HG03139 (cell line): ENCODE measurements around the gene TINAG.
A peak's percentile ranks its signal among the peaks of the same experiment; 100 is the strongest.
"Not testable (repeated sequence)": the region's sequence is repeated elsewhere in the genome, so short reads cannot be mapped to it uniquely, and the experiment has no call there.

ENCODE experiments used
- ATAC-seq: cut with Tn5 transposase; IDR thresholded peaks from one replicate; pipeline ENCODE4 v1.9.1; 2021; ENCODE audit not compliant: unreplicated experiment

The TINAG gene

DNA sequence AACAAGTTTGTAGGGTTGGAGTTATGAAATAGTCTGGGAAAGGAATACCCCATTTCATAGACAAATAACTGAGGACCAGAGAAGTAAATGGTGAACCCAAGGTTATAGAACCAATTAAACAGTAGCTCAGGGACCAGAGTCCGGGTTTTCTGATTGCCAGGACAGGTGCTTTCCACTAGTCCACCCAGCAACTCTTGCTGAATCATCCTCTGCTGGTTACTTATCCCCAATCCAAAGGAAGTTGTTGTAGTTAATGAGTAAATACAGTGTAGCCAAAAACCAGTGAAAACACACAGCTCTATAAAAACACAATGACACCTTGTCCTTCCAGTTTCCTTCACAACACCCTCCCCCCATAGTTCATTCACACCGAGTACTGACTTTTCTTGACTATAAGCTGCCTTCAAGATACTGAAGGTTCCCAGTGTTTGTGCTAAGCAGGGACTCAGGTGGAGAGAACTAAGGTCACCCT, 766 bp upstream of the TINAG start:
- ATAC-seq = peak; percentile 69

DNA sequence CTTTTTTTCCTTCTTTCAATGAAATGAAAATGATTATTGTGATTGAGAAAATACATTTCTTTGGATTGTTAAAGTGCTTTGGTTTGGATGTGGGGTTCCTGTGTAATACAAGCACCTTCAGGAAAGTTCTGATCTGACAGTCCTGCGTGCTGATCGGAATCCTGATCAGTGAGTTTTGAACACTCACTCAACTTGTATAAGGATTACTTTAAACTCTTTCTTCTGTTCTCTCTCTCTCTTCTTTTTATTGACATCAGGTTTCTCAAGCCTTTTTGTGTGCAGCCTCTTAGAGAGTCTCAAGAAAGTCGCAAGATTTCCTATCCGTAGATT, 710 bp downstream of the TINAG start:
- ATAC-seq = no peak

- no peak for ATAC-seq
These were observed 2.3 kb downstream of the TINAG start for GRCh38 chr6:54310377-54311152.

DNA sequence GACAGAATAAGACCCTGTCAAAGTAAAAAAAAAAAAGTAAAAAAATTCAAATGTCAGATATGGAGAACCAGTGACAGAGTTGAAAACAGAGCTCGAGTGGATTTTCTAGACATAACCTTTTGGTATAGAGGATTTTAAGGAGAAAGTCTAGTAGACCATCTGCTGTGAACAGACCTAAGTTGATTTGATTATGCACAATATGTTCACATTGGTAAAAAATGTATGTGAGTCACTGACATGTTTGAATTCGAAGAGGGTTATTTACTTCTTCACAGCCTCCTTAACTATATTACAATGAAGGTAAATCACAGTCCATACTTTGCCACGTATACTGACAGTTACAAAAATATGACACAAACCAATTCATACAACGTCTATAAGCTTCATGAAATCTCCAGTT, 7.4 kb downstream of the TINAG start:
- ATAC-seq = no peak

- no peak for ATAC-seq
These were observed 12.6 kb downstream of the TINAG start for GRCh38 chr6:54320871-54321270.

DNA sequence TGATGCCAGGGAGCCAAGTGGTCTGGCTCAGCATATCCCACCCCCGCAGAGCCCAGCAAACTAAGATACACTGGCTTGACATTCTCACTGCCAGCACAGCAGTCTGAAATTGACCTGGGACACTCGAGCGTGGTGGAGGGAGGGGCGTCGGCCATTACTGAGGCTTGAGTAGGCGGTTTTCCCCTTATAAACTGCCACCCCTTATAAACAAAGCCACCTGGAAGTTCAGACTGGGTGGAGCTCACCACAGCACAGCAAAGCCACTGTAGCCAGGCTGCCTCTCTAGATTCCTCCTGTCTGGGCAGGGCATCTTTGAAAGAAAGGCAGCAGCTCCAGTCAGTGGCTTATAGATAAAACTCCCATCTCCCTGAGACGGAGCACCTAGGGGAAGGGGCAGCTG, 19.4 kb downstream of the TINAG start:
- ATAC-seq = no peak

DNA sequence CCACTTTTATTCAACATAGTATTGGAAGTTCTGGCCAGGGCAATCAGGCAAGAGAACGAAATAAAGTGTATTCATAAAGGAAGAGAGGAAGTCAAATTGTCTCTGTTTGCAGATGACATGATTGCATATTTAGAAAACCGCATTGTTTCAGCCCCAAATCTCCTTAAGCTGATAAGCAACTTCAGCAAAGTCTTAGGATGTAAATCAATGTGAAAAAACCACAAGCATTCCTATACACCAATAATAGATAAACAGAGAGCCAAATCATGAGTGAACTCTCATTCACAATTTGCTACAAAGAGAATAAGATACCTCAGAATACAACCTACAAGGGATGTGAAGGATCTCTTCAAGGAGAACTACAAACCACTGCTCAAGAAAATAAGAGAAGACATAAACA, 23.3 kb downstream of the TINAG start:
- not testable (repeated sequence) for ATAC-seq

DNA sequence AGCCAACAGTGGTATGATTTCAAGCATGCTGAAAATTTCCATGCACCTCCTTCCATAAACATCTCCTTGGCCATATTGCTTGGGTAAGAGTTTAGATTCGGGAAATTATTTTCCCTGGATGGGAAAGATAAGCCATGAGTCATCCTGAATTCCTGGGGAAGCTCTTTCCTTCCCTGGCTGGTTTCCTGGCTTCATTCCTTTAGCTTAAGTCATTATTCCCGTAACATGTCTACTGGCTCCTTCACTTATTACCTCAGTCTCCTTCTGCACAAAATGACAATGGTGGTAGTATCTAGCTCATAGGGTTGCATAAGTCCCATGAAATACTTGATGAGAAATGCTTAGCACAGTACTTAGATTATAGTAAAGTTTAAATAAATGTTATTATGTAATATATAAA, 27.6 kb downstream of the TINAG start:
- ATAC-seq = no peak

GRCh38 chr6:54353975-54354374, 45.7 kb downstream of the TINAG start:
- no peak for ATAC-seq

DNA sequence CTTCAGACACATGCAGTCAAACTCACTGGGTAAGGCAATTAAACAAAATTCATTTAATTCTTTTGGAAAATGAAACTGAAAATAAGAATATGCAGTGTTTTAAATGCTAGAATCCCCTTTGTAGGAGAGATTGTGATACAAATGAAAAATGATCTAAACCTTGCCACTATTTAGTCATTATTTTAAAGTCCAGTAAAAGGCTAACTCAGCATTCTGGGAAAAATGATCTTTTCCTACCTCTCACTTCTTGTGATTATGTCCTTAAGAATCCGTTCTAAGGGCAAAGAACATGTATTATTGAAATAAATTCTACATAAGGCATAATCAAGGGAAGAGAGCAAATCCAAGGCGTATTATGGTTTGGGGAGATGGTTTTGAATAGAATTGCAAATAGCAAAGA, 46.4 kb downstream of the TINAG start:
- ATAC-seq = no peak

DNA sequence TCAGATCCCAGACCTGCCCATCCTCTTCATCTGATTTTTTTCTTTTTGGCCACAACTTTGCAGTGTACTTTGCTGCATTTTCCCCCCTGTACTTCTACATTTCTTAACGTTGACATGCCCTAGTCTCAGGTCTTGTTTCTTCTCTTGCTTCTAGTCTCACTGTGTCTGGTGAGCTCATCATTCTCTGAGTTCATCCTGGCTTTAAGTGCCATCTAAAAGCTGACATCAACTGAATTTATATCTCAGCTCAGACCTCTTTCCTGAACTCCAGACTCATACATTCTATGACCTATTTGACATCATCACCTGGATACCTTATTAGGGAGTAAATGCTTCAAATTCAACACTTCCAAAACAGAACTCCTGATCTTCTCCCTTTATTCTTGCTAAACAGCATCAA, 48.9 kb downstream of the TINAG start:
- ATAC-seq = no peak

DNA sequence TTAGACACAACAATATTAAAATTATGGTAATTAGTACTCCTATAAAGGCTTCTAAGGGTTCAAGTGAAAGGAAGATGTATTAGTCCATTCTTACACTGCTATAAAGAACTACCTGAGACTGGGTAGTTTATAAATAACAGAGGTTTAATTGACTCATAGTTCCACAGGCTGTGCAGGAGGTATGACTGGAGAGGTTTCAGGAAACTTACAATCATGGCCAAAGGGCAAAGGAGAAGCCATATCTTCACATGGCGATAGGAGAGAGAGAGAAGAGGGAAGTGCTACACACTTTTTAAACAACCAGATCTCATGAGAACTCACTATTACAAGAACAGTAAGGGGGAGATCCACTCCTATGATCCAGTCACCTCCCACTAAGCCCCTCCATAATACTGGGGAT, 52.9 kb downstream of the TINAG start:
- ATAC-seq = no peak

DNA sequence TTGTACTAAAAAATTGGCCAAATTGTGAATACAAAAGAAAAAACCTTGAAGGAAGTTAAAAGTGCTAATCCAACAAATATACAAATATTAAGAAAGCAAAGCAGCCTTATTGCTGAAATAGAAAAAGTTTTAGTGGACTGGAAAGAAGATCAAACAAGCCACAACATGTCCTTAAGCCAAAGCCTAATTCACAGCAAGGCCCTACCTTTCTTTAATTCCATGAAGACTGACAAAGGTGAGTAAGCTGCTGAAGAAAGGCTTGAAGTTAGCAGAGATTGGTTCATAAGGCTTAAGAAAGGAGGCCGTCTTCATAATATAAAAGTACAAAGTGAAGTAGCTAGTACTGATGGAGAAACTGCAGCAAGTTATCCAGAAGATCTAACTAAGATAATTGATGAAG, 53.5 kb downstream of the TINAG start:
- ATAC-seq = no peak

GRCh38 chr6:54366667-54367327, 58.6 kb downstream of the TINAG start:
- no peak for ATAC-seq

DNA sequence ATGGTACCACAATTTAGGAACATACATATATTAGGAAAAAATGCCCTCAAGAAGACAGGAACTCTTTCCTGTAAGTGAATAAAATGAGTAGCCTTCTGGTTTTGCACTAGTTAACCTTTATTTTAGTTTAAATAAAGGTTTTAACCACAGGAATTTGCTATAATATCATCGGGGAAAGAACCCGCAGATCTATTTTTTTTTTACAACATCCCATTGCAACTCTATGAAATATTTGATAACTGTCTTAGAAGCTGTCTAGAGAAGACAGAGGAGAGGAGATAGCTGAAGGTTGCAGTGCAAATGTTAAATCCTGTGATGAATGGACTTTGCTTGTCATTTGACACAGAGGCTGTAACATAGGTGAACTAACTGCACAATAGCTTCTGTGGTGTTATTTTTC, 69.5 kb downstream of the TINAG start:
- ATAC-seq = no peak

GRCh38 chr6:54386295-54386694, 78.1 kb downstream of the TINAG start:
- ATAC-seq = no peak

- ATAC-seq = no peak
These were observed 82.1 kb downstream of the TINAG start for GRCh38 chr6:54390362-54390761.

- no peak for ATAC-seq
These were observed 83.3 kb downstream of the TINAG start for GRCh38 chr6:54391577-54391976.

DNA sequence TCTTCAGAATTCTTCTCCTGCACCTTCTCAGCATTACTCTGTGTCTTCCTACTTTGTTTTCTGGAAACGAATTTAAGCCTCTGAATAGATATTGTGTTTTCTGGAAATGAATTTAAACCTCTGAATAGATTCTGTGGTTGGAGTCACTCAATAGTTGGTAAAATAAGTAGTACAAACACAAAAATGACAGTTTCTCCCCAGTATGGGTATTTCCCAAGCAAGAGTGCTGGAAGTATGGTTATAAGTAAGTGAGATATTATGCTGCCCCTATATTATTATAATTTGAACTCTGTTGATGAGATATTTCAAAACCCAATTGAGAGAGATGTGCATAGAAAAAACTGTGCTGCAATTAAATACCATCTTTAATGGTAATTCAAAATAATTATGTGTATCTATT, 94.9 kb downstream of the TINAG start:
- ATAC-seq = no peak

DNA sequence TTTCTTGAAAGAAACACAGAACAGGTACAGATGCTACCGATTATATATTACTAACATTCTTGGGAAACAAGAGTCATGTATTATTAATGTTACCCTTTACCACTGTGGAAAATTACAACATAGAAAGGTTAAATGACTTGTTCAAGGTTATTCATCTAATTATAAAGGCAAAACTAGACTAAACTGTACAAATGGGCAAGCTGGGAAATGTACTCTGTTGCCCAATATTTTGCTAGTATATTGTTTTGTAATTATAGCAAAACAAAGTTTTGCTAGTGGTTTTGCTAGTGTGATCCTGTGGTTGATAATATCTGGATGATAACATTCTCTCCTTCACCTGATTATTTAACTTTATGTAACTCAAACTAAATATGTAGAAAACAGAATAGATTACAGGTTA, 96.5 kb downstream of the TINAG start:
- no peak for ATAC-seq

- no peak for ATAC-seq
These were observed 103.5 kb downstream of the TINAG start for GRCh38 chr6:54411767-54412166.

DNA sequence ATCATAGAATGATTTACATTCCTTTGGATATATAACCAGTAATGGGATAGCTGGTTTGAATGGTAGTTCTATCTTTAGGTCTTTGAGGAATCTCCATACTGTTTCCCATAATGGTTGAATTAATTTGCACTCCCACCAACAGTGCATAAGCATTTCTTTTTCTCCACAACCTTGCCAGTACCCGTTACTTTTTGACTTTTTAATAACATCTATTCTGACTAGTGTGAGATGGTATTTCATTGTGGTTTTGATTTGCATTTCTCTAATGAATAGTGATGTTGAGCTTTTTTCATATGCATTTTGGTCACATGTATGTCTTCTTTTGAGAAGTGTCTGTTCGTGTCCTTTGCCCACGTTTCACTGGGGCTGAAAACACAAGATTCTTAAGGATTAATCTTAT, 107.3 kb downstream of the TINAG start:
- ATAC-seq = no peak

GRCh38 chr6:54419885-54420284, 111.6 kb downstream of the TINAG start:
- ATAC-seq = no peak
